HepG2 (cell line): ENCODE measurements around the gene KLHL36. TPM values are rescaled to one million over a fixed set of nuclear protein-coding genes. Genes with fewer than 3 reads are reported as not detected.

Experiments
- ARNT ChIP-seq: fragments of 450-650 bp; IDR thresholded peaks from 2 replicates; pipeline ENCODE4 v1.6.1; 2017
- ARNTL ChIP-seq: sonication (generic); formaldehyde crosslinking; IDR thresholded peaks from 2 replicates; pipeline ENCODE4 v1.4.0; 2020; ENCODE audit warnings: mild to moderate bottlenecking, missing genetic modification reagents
- BHLHE40 ChIP-seq: IDR thresholded peaks from 2 replicates; pipeline ENCODE4 v1.6.1; 2011; ENCODE audit warnings: low read length, improper control_type of control experiment
- ELF3 ChIP-seq: IDR thresholded peaks from 2 replicates; pipeline ENCODE4 v1.6.1; 2016; ENCODE audit warnings: missing genetic modification reagents, missing compliant biosample characterization
- PLRG1 ChIP-seq: fragments of 450-650 bp; conservative IDR thresholded peaks from 2 replicates; pipeline ENCODE4 v1.6.1; 2016
- SOX6 ChIP-seq, 2 experiments: fragments of 450-650 bp in 1 of 2; sonication (generic) in 1 of 2; formaldehyde crosslinking in 1 of 2; IDR thresholded peaks; 2 replicates each; pipeline versions ENCODE4 v1.4.0 to v1.6.1; 2017 to 2020; ENCODE audit warnings: antibody characterized with exemption in 1 of 2, mild to moderate bottlenecking in 1 of 2, missing genetic modification reagents in 1 of 2
- SYNCRIP ChIP-seq: fragments of 200-400 bp; formaldehyde crosslinking; IDR thresholded peaks from 2 replicates; pipeline ENCODE4 v1.6.1; 2018; ENCODE audit warnings: mild to moderate bottlenecking, low read depth, low read length; ENCODE audit not compliant: insufficient read depth
- TOPORS ChIP-seq: sonication (generic); formaldehyde crosslinking; IDR thresholded peaks from 2 replicates; pipeline ENCODE4 v1.8.0; 2023; ENCODE audit warnings: mild to moderate bottlenecking, missing genetic modification reagents
- ZNF557 ChIP-seq: sonication (generic); formaldehyde crosslinking; IDR thresholded peaks from 2 replicates; pipeline ENCODE4 v1.4.0; 2020; ENCODE audit warnings: missing genetic modification reagents
- ZNF652 ChIP-seq: IDR thresholded peaks from 2 replicates; pipeline ENCODE4 v1.6.1; 2016; ENCODE audit warnings: low read depth, borderline replicate concordance
- ZNF749 ChIP-seq: sonication (generic); formaldehyde crosslinking; IDR thresholded peaks from 2 replicates; pipeline ENCODE4 v1.8.0; 2022; ENCODE audit warnings: mild to moderate bottlenecking, missing genetic modification reagents, moderate library complexity, borderline replicate concordance
- polyA plus RNA-seq, 8 experiments: library from polyadenylated mRNA; depleted of rRNA in 3 of 8; stranded (reverse) in 7 of 8; unstranded in 1 of 8; fragments of >200 nt; fragmentation: Illumina TruSeq in 4 of 8; extraction: Trizol in 4 of 8; gene quantifications; 2 replicates each; pipeline versions ENCODE4 v1.2.1 to v1.2.3, GENCODE V29; 2011 to 2016; ENCODE audit warnings: low read depth in 4 of 8, missing spikeins in 1 of 8, mixed read lengths in 1 of 8; ENCODE audit not compliant: insufficient read depth in 1 of 8
- total RNA-seq, 5 experiments: library from RNA; depleted of rRNA; stranded (reverse); fragments of >200 nt; fragmentation: Illumina TruSeq; extraction: Trizol; gene quantifications; 2 replicates each; pipeline ENCODE4 v1.2.3, GENCODE V29; 2016; ENCODE audit warnings: low read depth in 1 of 5
- TF ChIP-seq, protein P1 (sequence below): sonication (generic); formaldehyde crosslinking; IDR thresholded peaks from 2 replicates; pipeline ENCODE4 v1.5.0; 2020; ENCODE audit warnings: mild to moderate bottlenecking, missing genetic modification reagents, borderline replicate concordance
- TF ChIP-seq, protein P2 (sequence below): sonication (generic); formaldehyde crosslinking; IDR thresholded peaks from 2 replicates; pipeline ENCODE4 v1.9.0; 2021; ENCODE audit warnings: missing genetic modification reagents, mild to moderate bottlenecking, borderline replicate concordance
- TF ChIP-seq, protein P3 (sequence below): IDR thresholded peaks from 2 replicates; pipeline ENCODE4 v1.6.1; 2012; ENCODE audit warnings: low read depth, low read length, improper control_type of control experiment

KLHL36 gene
- total and polyA plus RNA-seq, 2 of the 13 experiments (the other 11 are each of a cell fraction or from before 2014, with no cell fraction given) = 24.3 to 26.0 TPM

DNA sequence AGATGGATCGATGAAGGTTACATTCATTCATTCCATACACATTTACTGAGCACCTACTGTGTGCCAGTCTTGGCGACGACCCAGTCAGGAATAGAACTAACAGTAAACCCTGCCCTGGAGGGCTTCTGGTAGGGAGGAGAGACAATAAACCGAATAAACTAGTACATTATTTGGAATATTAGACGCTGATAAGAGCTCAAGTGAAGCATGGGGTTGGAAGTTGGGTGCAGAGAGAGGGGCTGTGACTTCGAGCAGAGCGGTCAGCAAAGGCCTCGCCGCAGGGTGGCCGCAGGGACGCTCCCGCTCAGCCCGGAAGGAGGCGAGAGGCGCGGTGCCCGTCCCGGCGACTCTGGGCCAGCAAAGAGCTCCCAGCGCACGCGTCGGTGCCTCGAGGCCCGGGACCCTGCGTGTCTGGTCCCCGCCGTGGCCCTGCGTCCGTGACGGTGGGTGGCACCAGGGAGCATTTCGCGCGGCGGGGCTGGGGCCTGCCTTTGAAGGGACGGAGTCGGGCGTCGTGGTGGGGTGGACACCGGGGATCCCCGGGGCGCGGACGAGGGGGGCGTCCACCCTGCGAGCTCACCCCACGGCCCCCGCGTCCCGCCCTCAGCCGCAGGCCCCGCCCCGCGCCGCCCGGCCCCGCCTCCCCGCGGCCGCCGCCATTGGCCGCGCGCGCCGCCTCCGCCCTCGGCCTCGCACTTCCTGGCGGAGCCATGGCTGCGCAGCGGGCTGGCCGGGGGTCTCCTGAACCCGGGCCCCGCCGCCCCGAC is at the start of gene KLHL36 (continued):
- TF ChIP-seq, protein P1, sequence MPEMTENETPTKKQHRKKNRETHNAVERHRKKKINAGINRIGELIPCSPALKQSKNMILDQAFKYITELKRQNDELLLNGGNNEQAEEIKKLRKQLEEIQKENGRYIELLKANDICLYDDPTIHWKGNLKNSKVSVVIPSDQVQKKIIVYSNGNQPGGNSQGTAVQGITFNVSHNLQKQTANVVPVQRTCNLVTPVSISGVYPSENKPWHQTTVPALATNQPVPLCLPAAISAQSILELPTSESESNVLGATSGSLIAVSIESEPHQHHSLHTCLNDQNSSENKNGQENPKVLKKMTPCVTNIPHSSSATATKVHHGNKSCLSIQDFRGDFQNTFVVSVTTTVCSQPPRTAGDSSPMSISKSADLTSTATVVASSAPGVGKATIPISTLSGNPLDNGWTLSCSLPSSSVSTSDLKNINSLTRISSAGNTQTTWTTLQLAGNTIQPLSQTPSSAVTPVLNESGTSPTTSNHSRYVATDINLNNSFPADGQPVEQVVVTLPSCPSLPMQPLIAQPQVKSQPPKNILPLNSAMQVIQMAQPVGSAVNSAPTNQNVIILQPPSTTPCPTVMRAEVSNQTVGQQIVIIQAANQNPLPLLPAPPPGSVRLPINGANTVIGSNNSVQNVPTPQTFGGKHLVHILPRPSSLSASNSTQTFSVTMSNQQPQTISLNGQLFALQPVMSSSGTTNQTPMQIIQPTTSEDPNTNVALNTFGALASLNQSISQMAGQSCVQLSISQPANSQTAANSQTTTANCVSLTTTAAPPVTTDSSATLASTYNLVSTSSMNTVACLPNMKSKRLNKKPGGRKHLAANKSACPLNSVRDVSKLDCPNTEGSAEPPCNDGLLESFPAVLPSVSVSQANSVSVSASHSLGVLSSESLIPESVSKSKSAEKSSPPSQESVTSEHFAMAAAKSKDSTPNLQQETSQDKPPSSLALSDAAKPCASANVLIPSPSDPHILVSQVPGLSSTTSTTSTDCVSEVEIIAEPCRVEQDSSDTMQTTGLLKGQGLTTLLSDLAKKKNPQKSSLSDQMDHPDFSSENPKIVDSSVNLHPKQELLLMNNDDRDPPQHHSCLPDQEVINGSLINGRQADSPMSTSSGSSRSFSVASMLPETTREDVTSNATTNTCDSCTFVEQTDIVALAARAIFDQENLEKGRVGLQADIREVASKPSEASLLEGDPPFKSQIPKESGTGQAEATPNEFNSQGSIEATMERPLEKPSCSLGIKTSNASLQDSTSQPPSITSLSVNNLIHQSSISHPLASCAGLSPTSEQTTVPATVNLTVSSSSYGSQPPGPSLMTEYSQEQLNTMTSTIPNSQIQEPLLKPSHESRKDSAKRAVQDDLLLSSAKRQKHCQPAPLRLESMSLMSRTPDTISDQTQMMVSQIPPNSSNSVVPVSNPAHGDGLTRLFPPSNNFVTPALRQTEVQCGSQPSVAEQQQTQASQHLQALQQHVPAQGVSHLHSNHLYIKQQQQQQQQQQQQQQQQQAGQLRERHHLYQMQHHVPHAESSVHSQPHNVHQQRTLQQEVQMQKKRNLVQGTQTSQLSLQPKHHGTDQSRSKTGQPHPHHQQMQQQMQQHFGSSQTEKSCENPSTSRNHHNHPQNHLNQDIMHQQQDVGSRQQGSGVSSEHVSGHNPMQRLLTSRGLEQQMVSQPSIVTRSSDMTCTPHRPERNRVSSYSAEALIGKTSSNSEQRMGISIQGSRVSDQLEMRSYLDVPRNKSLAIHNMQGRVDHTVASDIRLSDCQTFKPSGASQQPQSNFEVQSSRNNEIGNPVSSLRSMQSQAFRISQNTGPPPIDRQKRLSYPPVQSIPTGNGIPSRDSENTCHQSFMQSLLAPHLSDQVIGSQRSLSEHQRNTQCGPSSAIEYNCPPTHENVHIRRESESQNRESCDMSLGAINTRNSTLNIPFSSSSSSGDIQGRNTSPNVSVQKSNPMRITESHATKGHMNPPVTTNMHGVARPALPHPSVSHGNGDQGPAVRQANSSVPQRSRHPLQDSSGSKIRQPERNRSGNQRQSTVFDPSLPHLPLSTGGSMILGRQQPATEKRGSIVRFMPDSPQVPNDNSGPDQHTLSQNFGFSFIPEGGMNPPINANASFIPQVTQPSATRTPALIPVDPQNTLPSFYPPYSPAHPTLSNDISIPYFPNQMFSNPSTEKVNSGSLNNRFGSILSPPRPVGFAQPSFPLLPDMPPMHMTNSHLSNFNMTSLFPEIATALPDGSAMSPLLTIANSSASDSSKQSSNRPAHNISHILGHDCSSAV (CRISPR knock-in tag) = no peak
- no peak for TF ChIP-seq ZNF652 (CRISPR knock-in tag)
- TF ChIP-seq ELF3 (CRISPR knock-in tag) = no peak; the same call in 1 of the 2 replicates
- TF ChIP-seq, protein P2, sequence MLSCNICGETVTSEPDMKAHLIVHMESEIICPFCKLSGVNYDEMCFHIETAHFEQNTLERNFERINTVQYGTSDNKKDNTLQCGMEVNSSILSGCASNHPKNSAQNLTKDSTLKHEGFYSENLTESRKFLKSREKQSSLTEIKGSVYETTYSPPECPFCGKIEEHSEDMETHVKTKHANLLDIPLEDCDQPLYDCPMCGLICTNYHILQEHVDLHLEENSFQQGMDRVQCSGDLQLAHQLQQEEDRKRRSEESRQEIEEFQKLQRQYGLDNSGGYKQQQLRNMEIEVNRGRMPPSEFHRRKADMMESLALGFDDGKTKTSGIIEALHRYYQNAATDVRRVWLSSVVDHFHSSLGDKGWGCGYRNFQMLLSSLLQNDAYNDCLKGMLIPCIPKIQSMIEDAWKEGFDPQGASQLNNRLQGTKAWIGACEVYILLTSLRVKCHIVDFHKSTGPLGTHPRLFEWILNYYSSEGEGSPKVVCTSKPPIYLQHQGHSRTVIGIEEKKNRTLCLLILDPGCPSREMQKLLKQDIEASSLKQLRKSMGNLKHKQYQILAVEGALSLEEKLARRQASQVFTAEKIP (CRISPR knock-in tag) = no peak
- TF ChIP-seq BHLHE40 = no peak
- no peak for TF ChIP-seq PLRG1
- TF ChIP-seq TOPORS (CRISPR knock-in tag) = no peak
- no peak for TF ChIP-seq SYNCRIP
- no peak for TF ChIP-seq ARNT
- TF ChIP-seq, protein P3, sequence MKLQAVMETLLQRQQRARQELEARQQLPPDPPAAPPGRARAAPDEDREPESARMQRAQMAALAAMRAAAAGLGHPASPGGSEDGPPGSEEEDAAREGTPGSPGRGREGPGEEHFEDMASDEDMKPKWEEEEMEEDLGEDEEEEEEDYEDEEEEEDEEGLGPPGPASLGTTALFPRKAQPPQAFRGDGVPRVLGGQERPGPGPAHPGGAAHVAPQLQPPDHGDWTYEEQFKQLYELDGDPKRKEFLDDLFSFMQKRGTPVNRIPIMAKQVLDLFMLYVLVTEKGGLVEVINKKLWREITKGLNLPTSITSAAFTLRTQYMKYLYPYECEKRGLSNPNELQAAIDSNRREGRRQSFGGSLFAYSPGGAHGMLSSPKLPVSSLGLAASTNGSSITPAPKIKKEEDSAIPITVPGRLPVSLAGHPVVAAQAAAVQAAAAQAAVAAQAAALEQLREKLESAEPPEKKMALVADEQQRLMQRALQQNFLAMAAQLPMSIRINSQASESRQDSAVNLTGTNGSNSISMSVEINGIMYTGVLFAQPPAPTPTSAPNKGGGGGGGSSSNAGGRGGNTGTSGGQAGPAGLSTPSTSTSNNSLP = no peak
- TF ChIP-seq ARNTL (CRISPR knock-in tag) = peak; percentile 34; the same call in 1 of the 2 replicates
- TF ChIP-seq SOX6 (IDR thresholded peaks at IDR 0.05) = no peak
- TF ChIP-seq SOX6 (CRISPR knock-in tag; IDR thresholded peaks at IDR 0.05) = no peak
- 0 out of 2 replicates have a peak, but pooled peaks have one; percentile 46 for TF ChIP-seq ZNF749 (CRISPR knock-in tag)
- no peak for TF ChIP-seq ZNF557 (CRISPR knock-in tag)
